ENCODE data around the gene CST3. TPM values are rescaled to one million over a fixed set of nuclear protein-coding genes. Genes with fewer than 3 reads are reported as not detected.
A peak's percentile ranks its signal among the peaks of the same experiment; 100 is the strongest.
"Not testable (repeated sequence)": the region's sequence is repeated elsewhere in the genome, so short reads cannot be mapped to it uniquely, and the experiment has no call there.

The CST3 gene
- polyA plus RNA-seq, 2 of the 4 experiments (the other 2 are of a cell fraction): 136 to 238 TPM

GRCh38 chr20:23659989-23660837 is 22.5 kb upstream of the CST3 start:
- ChIA-PET POLR2A (no interaction called here), CTCF (interaction anchor here (0.7 to 0.8 kb wide), 2 partner anchors 8 kb away, joined by 3 to 6 read pairs; no protein-coding TSS in a partner anchor)
- TF ChIP-seq CHD2 (IDR thresholded peaks at IDR 0.05; ENCODE audit: low read length, partially characterized antibody) (no peak), HMGXB4 (CRISPR knock-in tag; IDR thresholded peaks at IDR 0.05; ENCODE audit: borderline replicate concordance) (no peak), USF2 (IDR thresholded peaks at IDR 0.05) (no peak), ZC3H11A (IDR thresholded peaks at IDR 0.05) (no peak), KDM5A (IDR thresholded peaks at IDR 0.05) (no peak), RARB (CRISPR knock-in tag; IDR thresholded peaks at IDR 0.05) (no peak), FOSL2 (IDR thresholded peaks at IDR 0.05) (no peak), FOSL2 (CRISPR knock-in tag; IDR thresholded peaks at IDR 0.05) (no peak), TP53 (CRISPR knock-in tag; IDR thresholded peaks at IDR 0.05) (no peak), ZSCAN20 (CRISPR knock-in tag; IDR thresholded peaks at IDR 0.05) (no peak), HOXB5 (CRISPR knock-in tag; IDR thresholded peaks at IDR 0.05) (no peak), CBX8 (IDR thresholded peaks at IDR 0.05) (no peak), GATA3 (IDR thresholded peaks at IDR 0.05; ENCODE audit: borderline replicate concordance) (no peak), ESRRA (IDR thresholded peaks at IDR 0.05; ENCODE audit: borderline replicate concordance, low read length) (no peak)
- Histone ChIP-seq H3K27ac (no peak overlapping the region), H3K4me3 (no peak overlapping the region), H3K4me1 (peaks cover 10% of the 10 kb centered on the region; the same call in 2 of the 3 replicates), H3K9me3 (no peaks in the 10 kb centered on the region), H3K4me2 (no peak overlapping the region)
- ATAC-seq (no peak), DNase-seq (ENCODE audit: low read depth in 1 of 2, low spot score in 1 of 2) (no peak), FAIRE-seq (no peak)
- WGBS (ENCODE audit: missing lambda C conversion rate): 52% methylated on average over 8 of the region's 8 CpGs

GRCh38 chr20:23659610-23659988 is 21.8 kb upstream of the CST3 start:
- CTCF ChIA-PET, H3K4me2 ChIP-seq, FAIRE-seq: not testable (repeated sequence)

GRCh38 chr20:23658989-23659609 is 21.3 kb upstream of the CST3 start:
- FAIRE-seq: no peak
- ChIA-PET POLR2A (no interaction called here), CTCF (interaction anchor here (1.3 kb wide), 1 partner anchor 9 kb away, joined by 5 read pairs; no protein-coding TSS in a partner anchor)
- Histone ChIP-seq H3K27ac (peak overlapping the region in 1 of 2 experiments; percentile 0; a peak in 1 of 6 replicates), H3K9me3 (no peaks in the 10 kb centered on the region), H3K4me2 (peak overlapping the region; percentile 22; the same call in 1 of the 3 replicates), H3K4me3 (no peak overlapping the region), H3K4me1 (peaks cover 10% of the 10 kb centered on the region; the same call in 2 of the 3 replicates)
- WGBS (ENCODE audit: missing lambda C conversion rate): 72% methylated on average over 8 of the region's 8 CpGs
- DNase-seq (ENCODE audit: low read depth in 1 of 2, low spot score in 1 of 2): no peak
- ATAC-seq: no peak; a peak in 1 of 6 replicates
- no peak for TF ChIP-seq JUNB (IDR thresholded peaks at IDR 0.05)
- no peak for TF ChIP-seq USF2 (IDR thresholded peaks at IDR 0.05)
- TF ChIP-seq HDAC2 (IDR thresholded peaks at IDR 0.05): no peak
- no peak for TF ChIP-seq GATA3 (IDR thresholded peaks at IDR 0.05; ENCODE audit: borderline replicate concordance)
- TF ChIP-seq ZNF302 (CRISPR knock-in tag; IDR thresholded peaks at IDR 0.05): no peak
- TF ChIP-seq FOSB (CRISPR knock-in tag; IDR thresholded peaks at IDR 0.05): no peak
- no peak for TF ChIP-seq REST (IDR thresholded peaks at IDR 0.05)
- no peak for TF ChIP-seq FOSL2 (IDR thresholded peaks at IDR 0.05)
- TF ChIP-seq FOSL2 (CRISPR knock-in tag; IDR thresholded peaks at IDR 0.05): no peak
- no peak for TF ChIP-seq ATOH8 (CRISPR knock-in tag; IDR thresholded peaks at IDR 0.05; ENCODE audit: low read depth)
- no peak for TF ChIP-seq PHF8 (IDR thresholded peaks at IDR 0.05; ENCODE audit: borderline replicate concordance, low read depth)
- no peak for TF ChIP-seq E2F6 (IDR thresholded peaks at IDR 0.05; ENCODE audit: borderline replicate concordance, low read depth)
- no peak for TF ChIP-seq RFX5 (IDR thresholded peaks at IDR 0.05)

More at GRCh38 chr20:23659610-23659988, 21.8 kb upstream of the CST3 start:
- POLR2A ChIA-PET; H3K4me3 ChIP-seq; DNase-seq (ENCODE audit: low read depth in 1 of 2, low spot score in 1 of 2); H3K9me3 ChIP-seq; ATAC-seq: not testable (repeated sequence)
- H3K27ac ChIP-seq: 0 out of 6 replicates have a peak overlapping the region, but pooled peaks of 1 of the 2 experiments have one; percentile 0
- peaks cover 10% of the 10 kb centered on the region; the same call in 2 of the 3 replicates for H3K4me1 ChIP-seq
- 86% methylated on average over 2 of the region's 2 CpGs for WGBS (ENCODE audit: missing lambda C conversion rate)
